ENCODE data around the gene SLC38A4. TPM values are rescaled to one million over a fixed set of nuclear protein-coding genes. Genes with fewer than 3 reads are reported as not detected.

The SLC38A4 gene, protein sequence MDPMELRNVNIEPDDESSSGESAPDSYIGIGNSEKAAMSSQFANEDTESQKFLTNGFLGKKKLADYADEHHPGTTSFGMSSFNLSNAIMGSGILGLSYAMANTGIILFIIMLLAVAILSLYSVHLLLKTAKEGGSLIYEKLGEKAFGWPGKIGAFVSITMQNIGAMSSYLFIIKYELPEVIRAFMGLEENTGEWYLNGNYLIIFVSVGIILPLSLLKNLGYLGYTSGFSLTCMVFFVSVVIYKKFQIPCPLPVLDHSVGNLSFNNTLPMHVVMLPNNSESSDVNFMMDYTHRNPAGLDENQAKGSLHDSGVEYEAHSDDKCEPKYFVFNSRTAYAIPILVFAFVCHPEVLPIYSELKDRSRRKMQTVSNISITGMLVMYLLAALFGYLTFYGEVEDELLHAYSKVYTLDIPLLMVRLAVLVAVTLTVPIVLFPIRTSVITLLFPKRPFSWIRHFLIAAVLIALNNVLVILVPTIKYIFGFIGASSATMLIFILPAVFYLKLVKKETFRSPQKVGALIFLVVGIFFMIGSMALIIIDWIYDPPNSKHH
- total RNA-seq (2022) (0.12 TPM in 1 of 2 replicates, not detected in the other), Bru-seq, nascent RNA (percentile 8 among the genes with signal in this experiment), BruChase-seq, experiment 1, labeled RNA remaining after a 6-hour chase (percentile 10 among the genes with signal in this experiment), BruChase-seq, experiment 2, labeled RNA remaining after a 2-hour chase (percentile 5 among the genes with signal in this experiment)
- long read RNA-seq: 0 reads

GRCh38 chr12:46825591-46826414 is at the start of gene SLC38A4:
SLC38A4 (minus strand) TSS chr12:46825997; CDS start chr12:46793071, 32,926 bp downstream.
- no peaks in the 10 kb centered on the region for H3K9me3 Mint-ChIP-seq (ENCODE audit: unreplicated experiment)
- intact Hi-C loops (cut with micrococcal nuclease): no loop called here
- H3K4me1 Mint-ChIP-seq (ENCODE audit: insufficient read depth, unreplicated experiment): peaks cover under 1% of the 10 kb centered on the region
- H3K27me3 Mint-ChIP-seq (ENCODE audit: insufficient read depth, unreplicated experiment): no peaks in the 10 kb centered on the region
- no peak for TF ChIP-seq CTCF (IDR thresholded peaks at IDR 0.05; ENCODE audit: unreplicated experiment)
- H3K27ac Mint-ChIP-seq (ENCODE audit: low read depth, unreplicated experiment): no peak within 1 kb of the TSS
- ChIA-PET CTCF (interaction anchor here (0.6 to 0.9 kb wide), 2 partner anchors 8 to 15 kb away, joined by 3 read pairs; no protein-coding TSS in a partner anchor), POLR2A (no interaction called here)
- H3K4me3 Mint-ChIP-seq (ENCODE audit: unreplicated experiment): no peak within 1 kb of the TSS
- no TSS peak for BruUV-seq (replicated peaks)
- no peak for DNase-seq (ENCODE audit: unreplicated experiment)
- peaks cover 7% of the 10 kb centered on the region for H3K36me3 Mint-ChIP-seq (ENCODE audit: insufficient read depth, unreplicated experiment)

DNA sequence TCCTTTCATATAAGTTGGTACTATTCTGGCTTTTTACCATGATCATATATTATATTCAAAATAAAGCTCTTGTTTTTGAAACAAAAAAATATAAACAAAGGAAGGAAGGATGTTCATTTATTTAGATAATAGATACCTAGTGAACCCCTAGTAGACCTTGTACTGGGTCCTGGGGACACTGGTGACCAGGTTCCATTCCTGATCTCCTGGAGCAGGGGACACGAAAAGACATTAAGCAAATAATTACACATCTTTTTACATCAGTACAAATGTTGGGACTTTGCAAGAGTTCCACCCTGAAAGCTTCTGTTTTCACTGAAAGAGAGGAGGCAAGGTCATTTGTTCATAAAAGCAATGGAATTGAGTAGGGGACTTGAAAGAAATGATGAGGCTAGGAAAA is 49.3 kb upstream of the SLC38A4 start:
- H3K27ac Mint-ChIP-seq (ENCODE audit: low read depth, unreplicated experiment): no peak overlapping the region
- peaks cover 2% of the 10 kb centered on the region for H3K36me3 Mint-ChIP-seq (ENCODE audit: insufficient read depth, unreplicated experiment)
- H3K27me3 Mint-ChIP-seq (ENCODE audit: insufficient read depth, unreplicated experiment): no peaks in the 10 kb centered on the region
- TF ChIP-seq CTCF (IDR thresholded peaks at IDR 0.05; ENCODE audit: unreplicated experiment): no peak
- no TSS peak for BruUV-seq (replicated peaks)
- DNase-seq (ENCODE audit: unreplicated experiment): no peak
- H3K4me3 Mint-ChIP-seq (ENCODE audit: unreplicated experiment): no peak overlapping the region
- intact Hi-C loops (cut with micrococcal nuclease): no loop called here
- ChIA-PET POLR2A (interaction anchor here (0.6 kb wide), 2 partner anchors 140 to 471 kb away, joined by 3 read pairs; no protein-coding TSS in a partner anchor), CTCF (no interaction called here)
- H3K4me1 Mint-ChIP-seq (ENCODE audit: insufficient read depth, unreplicated experiment): peaks cover 5% of the 10 kb centered on the region
- peaks cover 8% of the 10 kb centered on the region for H3K9me3 Mint-ChIP-seq (ENCODE audit: unreplicated experiment)

GRCh38 chr12:46874642-46875041 is 48.8 kb upstream of the SLC38A4 start:
- Mint-ChIP-seq H3K9me3 (ENCODE audit: unreplicated experiment) (peaks cover 13% of the 10 kb centered on the region), H3K27ac (ENCODE audit: low read depth, unreplicated experiment) (no peak overlapping the region), H3K4me3 (ENCODE audit: unreplicated experiment) (no peak overlapping the region), H3K4me1 (ENCODE audit: insufficient read depth, unreplicated experiment) (peaks cover 5% of the 10 kb centered on the region), H3K27me3 (ENCODE audit: insufficient read depth, unreplicated experiment) (no peaks in the 10 kb centered on the region), H3K36me3 (ENCODE audit: insufficient read depth, unreplicated experiment) (peaks cover 6% of the 10 kb centered on the region)
- BruUV-seq (replicated peaks): no TSS peak
- TF ChIP-seq CTCF (IDR thresholded peaks at IDR 0.05; ENCODE audit: unreplicated experiment): no peak
- DNase-seq (ENCODE audit: unreplicated experiment): peak; percentile 32
- ChIA-PET CTCF (no interaction called here), POLR2A (interaction anchor here (0.6 to 1.5 kb wide), 3 partner anchors 29 to 471 kb away, joined by 3 read pairs; no protein-coding TSS in a partner anchor)
- intact Hi-C loops (cut with micrococcal nuclease): no loop called here
